Measurements from ENCODE around the gene SLC39A7. TPM values are rescaled to one million over a fixed set of nuclear protein-coding genes. Genes with fewer than 3 reads are reported as not detected.

SLC39A7 gene
- total and polyA plus RNA-seq, 2 of the 13 experiments (the other 11 are each of a cell fraction or from before 2014, with no cell fraction given), result 142 to 229 TPM

DNA sequence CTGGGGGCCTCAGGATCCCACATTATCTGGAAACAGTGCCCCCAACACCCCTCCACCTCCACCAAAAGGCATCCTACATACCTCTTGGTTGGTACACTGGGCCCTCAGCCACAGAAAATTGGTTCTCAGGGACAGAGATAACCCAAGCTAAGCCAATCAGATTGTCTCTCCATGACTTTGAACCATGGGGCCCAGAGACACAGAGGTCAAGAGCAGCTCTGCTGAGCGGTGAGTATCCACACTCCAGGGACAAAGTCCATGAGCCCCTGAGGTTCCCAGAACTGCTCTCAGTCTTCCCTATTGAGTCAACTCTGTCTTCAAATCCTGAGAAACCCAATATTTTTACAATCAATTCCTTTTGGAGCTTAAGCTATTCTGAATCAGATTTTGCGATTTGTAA lies 43.7 kb upstream of the SLC39A7 start (continued):
- TF ChIP-seq, protein P1, sequence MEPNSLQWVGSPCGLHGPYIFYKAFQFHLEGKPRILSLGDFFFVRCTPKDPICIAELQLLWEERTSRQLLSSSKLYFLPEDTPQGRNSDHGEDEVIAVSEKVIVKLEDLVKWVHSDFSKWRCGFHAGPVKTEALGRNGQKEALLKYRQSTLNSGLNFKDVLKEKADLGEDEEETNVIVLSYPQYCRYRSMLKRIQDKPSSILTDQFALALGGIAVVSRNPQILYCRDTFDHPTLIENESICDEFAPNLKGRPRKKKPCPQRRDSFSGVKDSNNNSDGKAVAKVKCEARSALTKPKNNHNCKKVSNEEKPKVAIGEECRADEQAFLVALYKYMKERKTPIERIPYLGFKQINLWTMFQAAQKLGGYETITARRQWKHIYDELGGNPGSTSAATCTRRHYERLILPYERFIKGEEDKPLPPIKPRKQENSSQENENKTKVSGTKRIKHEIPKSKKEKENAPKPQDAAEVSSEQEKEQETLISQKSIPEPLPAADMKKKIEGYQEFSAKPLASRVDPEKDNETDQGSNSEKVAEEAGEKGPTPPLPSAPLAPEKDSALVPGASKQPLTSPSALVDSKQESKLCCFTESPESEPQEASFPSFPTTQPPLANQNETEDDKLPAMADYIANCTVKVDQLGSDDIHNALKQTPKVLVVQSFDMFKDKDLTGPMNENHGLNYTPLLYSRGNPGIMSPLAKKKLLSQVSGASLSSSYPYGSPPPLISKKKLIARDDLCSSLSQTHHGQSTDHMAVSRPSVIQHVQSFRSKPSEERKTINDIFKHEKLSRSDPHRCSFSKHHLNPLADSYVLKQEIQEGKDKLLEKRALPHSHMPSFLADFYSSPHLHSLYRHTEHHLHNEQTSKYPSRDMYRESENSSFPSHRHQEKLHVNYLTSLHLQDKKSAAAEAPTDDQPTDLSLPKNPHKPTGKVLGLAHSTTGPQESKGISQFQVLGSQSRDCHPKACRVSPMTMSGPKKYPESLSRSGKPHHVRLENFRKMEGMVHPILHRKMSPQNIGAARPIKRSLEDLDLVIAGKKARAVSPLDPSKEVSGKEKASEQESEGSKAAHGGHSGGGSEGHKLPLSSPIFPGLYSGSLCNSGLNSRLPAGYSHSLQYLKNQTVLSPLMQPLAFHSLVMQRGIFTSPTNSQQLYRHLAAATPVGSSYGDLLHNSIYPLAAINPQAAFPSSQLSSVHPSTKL (CRISPR knock-in tag; IDR thresholded peaks at IDR 0.05), result peak; percentile 85
- TF ChIP-seq PITX1 (CRISPR knock-in tag; IDR thresholded peaks at IDR 0.05) (peak; percentile 46; the same call in 1 of the 2 replicates), NR2C2 (CRISPR knock-in tag; IDR thresholded peaks at IDR 0.05; ENCODE audit: borderline replicate concordance) (peak; percentile 75), RFX3 (CRISPR knock-in tag; IDR thresholded peaks at IDR 0.05) (no peak), FOSL2 (CRISPR knock-in tag; IDR thresholded peaks at IDR 0.05) (0 out of 2 replicates have a peak, but pooled peaks have one; percentile 24), ZNF569 (CRISPR knock-in tag; IDR thresholded peaks at IDR 0.05; ENCODE audit: borderline replicate concordance) (no peak), ZNF33B (CRISPR knock-in tag; IDR thresholded peaks at IDR 0.05) (no peak), ZNF263 (CRISPR knock-in tag; IDR thresholded peaks at IDR 0.05) (peak; percentile 41; the same call in 1 of the 2 replicates), RFX5 (IDR thresholded peaks at IDR 0.05; ENCODE audit: low read depth, low read length) (peak; percentile 21; the same call in 1 of the 2 replicates), HNF4G (IDR thresholded peaks at IDR 0.05; ENCODE audit: borderline replicate concordance, low read depth, low read length) (peak; percentile 91), HNF4G (CRISPR knock-in tag; IDR thresholded peaks at IDR 0.05; ENCODE audit: borderline replicate concordance, low read depth) (peak; percentile 85; the same call in 1 of the 2 replicates), YEATS4 (CRISPR knock-in tag; IDR thresholded peaks at IDR 0.05; ENCODE audit: borderline replicate concordance) (no peak), THRA (CRISPR knock-in tag; IDR thresholded peaks at IDR 0.05; ENCODE audit: borderline replicate concordance) (peak; percentile 82; the same call in 1 of the 2 replicates), FIP1L1 (IDR thresholded peaks at IDR 0.05; ENCODE audit: borderline replicate concordance, insufficient read depth, low read depth, low read length) (no peak), ZNF331 (CRISPR knock-in tag; IDR thresholded peaks at IDR 0.05) (peak; percentile 29; the same call in 1 of the 2 replicates), NR2F6 (IDR thresholded peaks at IDR 0.05) (peak; percentile 86), NR2F6 (CRISPR knock-in tag; IDR thresholded peaks at IDR 0.05) (peak; percentile 90), ZFP90 (CRISPR knock-in tag; IDR thresholded peaks at IDR 0.05; ENCODE audit: borderline replicate concordance) (no peak), ASH2L (IDR thresholded peaks at IDR 0.05; ENCODE audit: insufficient read length, low read depth, low read length) (peak; percentile 25), NCOR1 (IDR thresholded peaks at IDR 0.05; ENCODE audit: borderline replicate concordance, low read length) (peak; percentile 61), SETDB1 (CRISPR knock-in tag; IDR thresholded peaks at IDR 0.05; ENCODE audit: borderline replicate concordance) (no peak), ZMAT5 (CRISPR knock-in tag; IDR thresholded peaks at IDR 0.05; ENCODE audit: borderline replicate concordance, low read depth) (no peak), HNF4A (CRISPR knock-in tag; IDR thresholded peaks at IDR 0.05) (peak; percentile 93), KDM6A (CRISPR knock-in tag; IDR thresholded peaks at IDR 0.05; ENCODE audit: low read depth) (peak; percentile 69), SOX13 (IDR thresholded peaks at IDR 0.05) (no peak), SOX13 (CRISPR knock-in tag; conservative IDR thresholded peaks at IDR 0.05 in 1 of 2, IDR thresholded peaks at IDR 0.05 in 1 of 2) (peak in 1 of 2 experiments; percentile 21; a peak in 1 of 4 replicates), ZNF24 (IDR thresholded peaks at IDR 0.05) (no peak)
